ENCODE data around the gene VIPR2. TPM values are rescaled to one million over a fixed set of nuclear protein-coding genes. Genes with fewer than 3 reads are reported as not detected.

Gene VIPR2
- total RNA-seq, 6 donors from 2014 or later = 0.30 to 0.74 (median 0.40) TPM; not detected in 3

GRCh38 chr7:158992759-158993158 is 151.9 kb downstream of the VIPR2 start:
- H3K4me1 ChIP-seq = peaks cover 0 to 16% (median 0%) of the 10 kb centered on the region in 4 donors
- TF ChIP-seq, protein P1, sequence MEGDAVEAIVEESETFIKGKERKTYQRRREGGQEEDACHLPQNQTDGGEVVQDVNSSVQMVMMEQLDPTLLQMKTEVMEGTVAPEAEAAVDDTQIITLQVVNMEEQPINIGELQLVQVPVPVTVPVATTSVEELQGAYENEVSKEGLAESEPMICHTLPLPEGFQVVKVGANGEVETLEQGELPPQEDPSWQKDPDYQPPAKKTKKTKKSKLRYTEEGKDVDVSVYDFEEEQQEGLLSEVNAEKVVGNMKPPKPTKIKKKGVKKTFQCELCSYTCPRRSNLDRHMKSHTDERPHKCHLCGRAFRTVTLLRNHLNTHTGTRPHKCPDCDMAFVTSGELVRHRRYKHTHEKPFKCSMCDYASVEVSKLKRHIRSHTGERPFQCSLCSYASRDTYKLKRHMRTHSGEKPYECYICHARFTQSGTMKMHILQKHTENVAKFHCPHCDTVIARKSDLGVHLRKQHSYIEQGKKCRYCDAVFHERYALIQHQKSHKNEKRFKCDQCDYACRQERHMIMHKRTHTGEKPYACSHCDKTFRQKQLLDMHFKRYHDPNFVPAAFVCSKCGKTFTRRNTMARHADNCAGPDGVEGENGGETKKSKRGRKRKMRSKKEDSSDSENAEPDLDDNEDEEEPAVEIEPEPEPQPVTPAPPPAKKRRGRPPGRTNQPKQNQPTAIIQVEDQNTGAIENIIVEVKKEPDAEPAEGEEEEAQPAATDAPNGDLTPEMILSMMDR (IDR thresholded peaks at IDR 0.05) = no peak
- TF ChIP-seq POLR2AphosphoS5 (IDR thresholded peaks at IDR 0.05) (no peak), EP300 (IDR thresholded peaks at IDR 0.05) (no peak), POLR2A (IDR thresholded peaks at IDR 0.05) (no peak)
- peaks cover 0 to 6% (median 1%) of the 10 kb centered on the region in 4 donors for H3K9me3 ChIP-seq
- WGBS, 2 donors = 14 to 18% methylated on average over 6 to 22 of the region's 28 CpGs
- no peak for ATAC-seq (ENCODE audit: low FRiP score in 2 of 2)
- no peaks in the 10 kb centered on the region for H3K36me3 ChIP-seq
- peaks cover 0 to 9% (median 1%) of the 10 kb centered on the region in 4 donors for H3K27me3 ChIP-seq
- peak overlapping the region in 2 of 4 donors; percentile 4 to 6 for H3K4me3 ChIP-seq
- DNase-seq = no peak
- H3K27ac ChIP-seq = no peak overlapping the region

DNA sequence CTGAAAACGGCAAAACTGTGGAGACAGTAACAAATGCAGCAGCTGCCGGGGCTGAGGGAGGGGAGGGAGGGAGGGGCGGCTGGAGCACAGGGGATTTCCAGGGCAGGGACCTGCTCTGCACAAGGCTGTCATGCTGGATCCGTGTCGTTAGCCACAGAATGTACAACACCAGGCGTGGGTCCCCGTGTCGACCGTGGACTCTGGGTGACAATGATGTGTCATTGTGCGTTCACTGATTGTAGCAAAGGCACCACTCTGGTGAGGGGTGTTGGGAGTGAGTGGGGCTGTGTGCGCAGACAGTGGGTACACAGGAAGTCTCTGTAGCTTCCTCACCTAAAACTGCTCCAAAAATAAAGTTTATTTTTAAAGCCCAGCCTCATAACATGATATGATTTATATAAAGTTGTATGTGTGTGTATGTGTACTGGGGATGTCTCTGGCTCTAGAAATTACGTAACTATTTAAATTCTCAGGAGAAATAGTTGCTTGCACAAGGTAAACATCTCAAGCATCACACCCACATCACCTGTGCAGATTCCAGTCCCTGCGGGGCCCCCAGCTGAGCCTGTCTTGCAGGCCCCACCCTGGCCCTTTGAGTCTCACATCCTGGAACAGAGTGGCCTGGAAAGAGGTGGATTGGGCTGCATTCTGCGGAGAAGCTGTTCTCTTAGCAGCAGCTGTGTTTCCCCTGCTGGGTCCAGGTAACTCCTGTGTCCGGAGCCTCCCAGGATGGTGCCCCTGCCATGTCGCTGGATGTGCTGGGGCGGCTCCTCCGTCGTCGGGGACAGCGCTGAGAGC is 152.6 kb downstream of the VIPR2 start:
- Histone ChIP-seq H3K36me3 (no peaks in the 10 kb centered on the region), H3K4me3 (peak overlapping the region in 1 of 4 donors; percentile 4), H3K9me3 (peaks cover 0 to 6% (median 1%) of the 10 kb centered on the region in 4 donors), H3K27ac (no peak overlapping the region), H3K4me1 (peaks cover 0 to 14% (median 0%) of the 10 kb centered on the region in 4 donors), H3K27me3 (peaks cover 0 to 2% (median 1%) of the 10 kb centered on the region in 4 donors)
- TF ChIP-seq EP300 (IDR thresholded peaks at IDR 0.05) = peak in 1 of 4 donors; percentile 8
- TF ChIP-seq POLR2AphosphoS5 (IDR thresholded peaks at IDR 0.05) = peak in 1 of 2 donors; percentile 14
- TF ChIP-seq, protein P1 (IDR thresholded peaks at IDR 0.05) = no peak
- TF ChIP-seq POLR2A (IDR thresholded peaks at IDR 0.05) = peak in 1 of 4 donors; percentile 31
- whole genome bisulfite sequencing, 2 donors = 37 to 47% methylated on average over 13 to 17 of the region's 21 CpGs
- DNase-seq (peak in 1 of 2 donors; percentile 74), ATAC-seq (ENCODE audit: low FRiP score in 2 of 2) (peak; percentile 51 to 81)

GRCh38 chr7:158988996-158989395 is 155.7 kb downstream of the VIPR2 start:
- no peak overlapping the region for H3K4me3 ChIP-seq
- no peaks in the 10 kb centered on the region for H3K36me3 ChIP-seq
- H3K27ac ChIP-seq = no peak overlapping the region
- 54 to 58% methylated on average over 2 of the region's 2 CpGs for WGBS, 2 donors
- DNase-seq = no peak
- peaks cover 0 to 2% (median 0%) of the 10 kb centered on the region in 4 donors for H3K27me3 ChIP-seq
- peaks cover 0 to 10% (median 2%) of the 10 kb centered on the region in 4 donors for H3K9me3 ChIP-seq
- no peak for ATAC-seq (ENCODE audit: low FRiP score in 2 of 2)
- peaks cover 0 to 12% (median 0%) of the 10 kb centered on the region in 4 donors for H3K4me1 ChIP-seq
- no peak for TF ChIP-seq POLR2AphosphoS5 (IDR thresholded peaks at IDR 0.05)

GRCh38 chr7:158988302-158988862 is 156.3 kb downstream of the VIPR2 start:
- Histone ChIP-seq H3K27me3 (peaks cover 0 to 2% (median 0%) of the 10 kb centered on the region in 4 donors), H3K4me1 (peaks cover 0 to 12% (median 0%) of the 10 kb centered on the region in 4 donors), H3K9me3 (peaks cover 0 to 13% (median 8%) of the 10 kb centered on the region in 4 donors), H3K27ac (no peak overlapping the region), H3K4me3 (no peak overlapping the region), H3K36me3 (no peaks in the 10 kb centered on the region)
- 61 to 82% methylated on average over 2 of the region's 2 CpGs for whole genome bisulfite sequencing, 2 donors
- DNase-seq = no peak
- TF ChIP-seq POLR2A (IDR thresholded peaks at IDR 0.05) = no peak
- TF ChIP-seq, protein P1 (IDR thresholded peaks at IDR 0.05) = no peak
- no peak for TF ChIP-seq POLR2AphosphoS5 (IDR thresholded peaks at IDR 0.05)
- TF ChIP-seq EP300 (IDR thresholded peaks at IDR 0.05) = no peak
- ATAC-seq (ENCODE audit: low FRiP score in 2 of 2) = no peak

DNA sequence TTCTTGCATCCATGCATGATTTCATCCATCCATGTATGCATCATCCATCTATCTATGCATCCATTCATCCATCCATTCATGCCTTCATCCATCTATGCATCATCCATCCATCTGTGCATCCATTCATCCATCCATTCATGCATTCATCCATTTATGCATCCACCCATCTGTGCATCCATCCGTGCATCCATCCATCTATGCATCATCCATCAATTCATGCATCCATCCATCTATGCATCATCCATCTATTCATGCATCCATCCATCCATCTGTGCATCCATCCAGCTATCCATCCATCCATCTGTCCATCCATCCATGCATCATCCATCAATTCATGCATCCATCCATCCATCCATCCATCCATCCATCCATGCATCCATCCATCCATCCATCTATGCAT is 157.0 kb downstream of the VIPR2 start:
- Histone ChIP-seq H3K27me3 (no peaks in the 10 kb centered on the region), H3K4me3 (no peak overlapping the region), H3K27ac (no peak overlapping the region), H3K36me3 (no peaks in the 10 kb centered on the region), H3K9me3 (peaks cover 4 to 20% (median 15%) of the 10 kb centered on the region in 4 donors), H3K4me1 (peaks cover 0 to 7% (median 0%) of the 10 kb centered on the region in 4 donors)
- TF ChIP-seq, protein P1 (IDR thresholded peaks at IDR 0.05) = no peak
- no peak for TF ChIP-seq POLR2AphosphoS5 (IDR thresholded peaks at IDR 0.05)
- DNase-seq (no peak), ATAC-seq (ENCODE audit: low FRiP score in 2 of 2) (no peak)
- 36 to 53% methylated on average over 1 of the region's 1 CpG for WGBS, 2 donors
